HG02678 (cell line): ENCODE data around the gene TRMT44.

ENCODE experiments used
- ATAC-seq: cut with Tn5 transposase; IDR thresholded peaks from one replicate; pipeline ENCODE4 v1.9.1; 2021; ENCODE audit warnings: mild to moderate bottlenecking, moderate library complexity; ENCODE audit not compliant: unreplicated experiment

The TRMT44 gene

GRCh38 chr4:8465615-8466611 is 25.3 kb downstream of the TRMT44 start:
- no peak for ATAC-seq

- no peak for ATAC-seq
Measured at GRCh38 chr4:8467016-8467415, 26.4 kb downstream of the TRMT44 start.

- ATAC-seq: peak; percentile 57
Measured at GRCh38 chr4:8468746-8469535, 28.4 kb downstream of the TRMT44 start.

- no peak for ATAC-seq
Measured at GRCh38 chr4:8469550-8469949, 29.0 kb downstream of the TRMT44 start.

- ATAC-seq: no peak
Measured at GRCh38 chr4:8470451-8471024, 30.0 kb downstream of the TRMT44 start.

- no peak for ATAC-seq
Measured at GRCh38 chr4:8471211-8471875, 30.8 kb downstream of the TRMT44 start.

GRCh38 chr4:8472158-8472688 is 31.6 kb downstream of the TRMT44 start:
- ATAC-seq: no peak

GRCh38 chr4:8472689-8473197 is 32.2 kb downstream of the TRMT44 start:
- no peak for ATAC-seq

- no peak for ATAC-seq
Measured at GRCh38 chr4:8473198-8473919, 32.8 kb downstream of the TRMT44 start.

- no peak for ATAC-seq
Measured at GRCh38 chr4:8473920-8474590, 33.5 kb downstream of the TRMT44 start.

GRCh38 chr4:8474856-8475255 is 34.3 kb downstream of the TRMT44 start:
- no peak for ATAC-seq

- no peak for ATAC-seq
Measured at GRCh38 chr4:8475751-8476575, 35.4 kb downstream of the TRMT44 start.

- no peak for ATAC-seq
Measured at GRCh38 chr4:8477095-8477635, 36.6 kb downstream of the TRMT44 start.

- no peak for ATAC-seq
Measured at GRCh38 chr4:8477676-8478075, 37.1 kb downstream of the TRMT44 start.

GRCh38 chr4:8478371-8478770 is 37.8 kb downstream of the TRMT44 start:
- no peak for ATAC-seq

GRCh38 chr4:8478801-8479744 is 38.5 kb downstream of the TRMT44 start:
- no peak for ATAC-seq

- no peak for ATAC-seq
Measured at GRCh38 chr4:8480221-8480620, 39.6 kb downstream of the TRMT44 start.
